A673 (cell line): ENCODE results near the gene SLIT3.

Experiments used
- EZH2 ChIP-seq: fragments of 200-600 bp; sonication (generic); IDR thresholded peaks from 2 replicates; pipeline ENCODE4 v1.6.1; 2017; ENCODE audit warnings: borderline replicate concordance, low read depth, mild to moderate bottlenecking, mixed read lengths, antibody characterized with exemption, low read length; ENCODE audit not compliant: poor library complexity, severe bottlenecking
- TF ChIP-seq, protein P1 (sequence below): fragments of 300-800, 200-600 bp; sonication (generic); conservative IDR thresholded peaks from 2 replicates; pipeline ENCODE4 v1.5.1; 2017; ENCODE audit warnings: low read depth, mild to moderate bottlenecking, antibody characterized with exemption, low read length, moderate library complexity, mixed read lengths

DNA sequence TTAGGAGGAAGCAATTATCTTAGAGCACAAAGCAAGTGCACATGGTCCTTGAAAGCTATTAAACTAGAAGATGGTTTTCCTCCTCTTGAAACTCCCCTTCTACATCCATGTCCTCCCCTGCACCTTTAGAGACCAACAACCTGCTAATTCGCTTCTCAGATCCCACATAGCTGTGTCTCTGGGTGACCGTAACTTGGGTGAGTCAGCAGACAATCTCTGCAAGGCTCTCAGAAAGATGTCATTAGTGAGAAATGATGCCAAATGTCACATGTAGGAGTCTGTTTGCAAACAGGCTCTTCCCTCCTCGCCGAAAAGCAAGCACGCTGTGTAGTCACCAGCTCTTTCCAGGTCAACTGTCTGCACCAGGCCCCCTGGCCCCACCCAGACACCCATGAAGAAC is 291.8 kb downstream of the SLIT3 start:
- TF ChIP-seq, protein P1, sequence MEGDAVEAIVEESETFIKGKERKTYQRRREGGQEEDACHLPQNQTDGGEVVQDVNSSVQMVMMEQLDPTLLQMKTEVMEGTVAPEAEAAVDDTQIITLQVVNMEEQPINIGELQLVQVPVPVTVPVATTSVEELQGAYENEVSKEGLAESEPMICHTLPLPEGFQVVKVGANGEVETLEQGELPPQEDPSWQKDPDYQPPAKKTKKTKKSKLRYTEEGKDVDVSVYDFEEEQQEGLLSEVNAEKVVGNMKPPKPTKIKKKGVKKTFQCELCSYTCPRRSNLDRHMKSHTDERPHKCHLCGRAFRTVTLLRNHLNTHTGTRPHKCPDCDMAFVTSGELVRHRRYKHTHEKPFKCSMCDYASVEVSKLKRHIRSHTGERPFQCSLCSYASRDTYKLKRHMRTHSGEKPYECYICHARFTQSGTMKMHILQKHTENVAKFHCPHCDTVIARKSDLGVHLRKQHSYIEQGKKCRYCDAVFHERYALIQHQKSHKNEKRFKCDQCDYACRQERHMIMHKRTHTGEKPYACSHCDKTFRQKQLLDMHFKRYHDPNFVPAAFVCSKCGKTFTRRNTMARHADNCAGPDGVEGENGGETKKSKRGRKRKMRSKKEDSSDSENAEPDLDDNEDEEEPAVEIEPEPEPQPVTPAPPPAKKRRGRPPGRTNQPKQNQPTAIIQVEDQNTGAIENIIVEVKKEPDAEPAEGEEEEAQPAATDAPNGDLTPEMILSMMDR, result no peak
- no peak for TF ChIP-seq EZH2
